Ishikawa (cell line): ENCODE data around the gene KRTAP5-4.

ENCODE experiments used
- CEBPB ChIP-seq: IDR thresholded peaks from 2 replicates; pipeline ENCODE4 v1.6.1; 2012
- CREB1 ChIP-seq: IDR thresholded peaks from 2 replicates; pipeline ENCODE4 v1.6.1; 2012; ENCODE audit warnings: low read depth
- EGR1 ChIP-seq: IDR thresholded peaks from 2 replicates; pipeline ENCODE4 v1.6.1; 2012
- EP300 ChIP-seq: IDR thresholded peaks from 2 replicates; pipeline ENCODE4 v1.6.1; 2012; ENCODE audit warnings: borderline replicate concordance
- NFIC ChIP-seq: IDR thresholded peaks from 2 replicates; pipeline ENCODE4 v1.6.1; 2012
- RAD21 ChIP-seq: IDR thresholded peaks from 2 replicates; pipeline ENCODE4 v1.6.1; 2012; ENCODE audit warnings: low read depth
- TAF1 ChIP-seq: IDR thresholded peaks from 2 replicates; pipeline ENCODE4 v1.6.1; 2012; ENCODE audit warnings: low read depth, mild to moderate bottlenecking
- TCF12 ChIP-seq: IDR thresholded peaks from 2 replicates; pipeline ENCODE4 v1.6.1; 2012; ENCODE audit warnings: low read depth
- YY1 ChIP-seq: IDR thresholded peaks from 2 replicates; pipeline ENCODE4 v1.6.1; 2012; ENCODE audit warnings: low read depth
- TF ChIP-seq, protein P1 (sequence below): IDR thresholded peaks from 2 replicates; pipeline ENCODE4 v1.6.1; 2012
- TF ChIP-seq, protein P2 (sequence below): IDR thresholded peaks from 2 replicates; pipeline ENCODE4 v1.6.1; 2012; ENCODE audit warnings: low read depth, mild to moderate bottlenecking

GRCh38 chr11:1648653-1649420 is 26.9 kb upstream of the KRTAP5-4 start:
- TF ChIP-seq TCF12 = no peak
- TF ChIP-seq YY1 = no peak
- no peak for TF ChIP-seq CEBPB
- no peak for TF ChIP-seq RAD21
- TF ChIP-seq EP300 = no peak
- TF ChIP-seq, protein P1, sequence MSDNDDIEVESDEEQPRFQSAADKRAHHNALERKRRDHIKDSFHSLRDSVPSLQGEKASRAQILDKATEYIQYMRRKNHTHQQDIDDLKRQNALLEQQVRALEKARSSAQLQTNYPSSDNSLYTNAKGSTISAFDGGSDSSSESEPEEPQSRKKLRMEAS = no peak
- no peak for TF ChIP-seq CREB1
- TF ChIP-seq EGR1 = no peak
- no peak for TF ChIP-seq TAF1
- no peak for TF ChIP-seq NFIC
- TF ChIP-seq, protein P2, sequence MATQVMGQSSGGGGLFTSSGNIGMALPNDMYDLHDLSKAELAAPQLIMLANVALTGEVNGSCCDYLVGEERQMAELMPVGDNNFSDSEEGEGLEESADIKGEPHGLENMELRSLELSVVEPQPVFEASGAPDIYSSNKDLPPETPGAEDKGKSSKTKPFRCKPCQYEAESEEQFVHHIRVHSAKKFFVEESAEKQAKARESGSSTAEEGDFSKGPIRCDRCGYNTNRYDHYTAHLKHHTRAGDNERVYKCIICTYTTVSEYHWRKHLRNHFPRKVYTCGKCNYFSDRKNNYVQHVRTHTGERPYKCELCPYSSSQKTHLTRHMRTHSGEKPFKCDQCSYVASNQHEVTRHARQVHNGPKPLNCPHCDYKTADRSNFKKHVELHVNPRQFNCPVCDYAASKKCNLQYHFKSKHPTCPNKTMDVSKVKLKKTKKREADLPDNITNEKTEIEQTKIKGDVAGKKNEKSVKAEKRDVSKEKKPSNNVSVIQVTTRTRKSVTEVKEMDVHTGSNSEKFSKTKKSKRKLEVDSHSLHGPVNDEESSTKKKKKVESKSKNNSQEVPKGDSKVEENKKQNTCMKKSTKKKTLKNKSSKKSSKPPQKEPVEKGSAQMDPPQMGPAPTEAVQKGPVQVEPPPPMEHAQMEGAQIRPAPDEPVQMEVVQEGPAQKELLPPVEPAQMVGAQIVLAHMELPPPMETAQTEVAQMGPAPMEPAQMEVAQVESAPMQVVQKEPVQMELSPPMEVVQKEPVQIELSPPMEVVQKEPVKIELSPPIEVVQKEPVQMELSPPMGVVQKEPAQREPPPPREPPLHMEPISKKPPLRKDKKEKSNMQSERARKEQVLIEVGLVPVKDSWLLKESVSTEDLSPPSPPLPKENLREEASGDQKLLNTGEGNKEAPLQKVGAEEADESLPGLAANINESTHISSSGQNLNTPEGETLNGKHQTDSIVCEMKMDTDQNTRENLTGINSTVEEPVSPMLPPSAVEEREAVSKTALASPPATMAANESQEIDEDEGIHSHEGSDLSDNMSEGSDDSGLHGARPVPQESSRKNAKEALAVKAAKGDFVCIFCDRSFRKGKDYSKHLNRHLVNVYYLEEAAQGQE = no peak
